CD4-positive, alpha-beta T cell treated with Interleukin-15 for 1 hour (primary cell): Measurements from ENCODE around the gene MAP7D3.
A peak's percentile ranks its signal among the peaks of the same experiment; 100 is the strongest.
"Not testable (repeated sequence)": the region's sequence is repeated elsewhere in the genome, so short reads cannot be mapped to it uniquely, and the experiment has no call there.

Experiments used
- DNase-seq: peaks from one replicate; pipeline ENCODE4 v3.0.0-alpha.2; 2020

Gene MAP7D3, protein sequence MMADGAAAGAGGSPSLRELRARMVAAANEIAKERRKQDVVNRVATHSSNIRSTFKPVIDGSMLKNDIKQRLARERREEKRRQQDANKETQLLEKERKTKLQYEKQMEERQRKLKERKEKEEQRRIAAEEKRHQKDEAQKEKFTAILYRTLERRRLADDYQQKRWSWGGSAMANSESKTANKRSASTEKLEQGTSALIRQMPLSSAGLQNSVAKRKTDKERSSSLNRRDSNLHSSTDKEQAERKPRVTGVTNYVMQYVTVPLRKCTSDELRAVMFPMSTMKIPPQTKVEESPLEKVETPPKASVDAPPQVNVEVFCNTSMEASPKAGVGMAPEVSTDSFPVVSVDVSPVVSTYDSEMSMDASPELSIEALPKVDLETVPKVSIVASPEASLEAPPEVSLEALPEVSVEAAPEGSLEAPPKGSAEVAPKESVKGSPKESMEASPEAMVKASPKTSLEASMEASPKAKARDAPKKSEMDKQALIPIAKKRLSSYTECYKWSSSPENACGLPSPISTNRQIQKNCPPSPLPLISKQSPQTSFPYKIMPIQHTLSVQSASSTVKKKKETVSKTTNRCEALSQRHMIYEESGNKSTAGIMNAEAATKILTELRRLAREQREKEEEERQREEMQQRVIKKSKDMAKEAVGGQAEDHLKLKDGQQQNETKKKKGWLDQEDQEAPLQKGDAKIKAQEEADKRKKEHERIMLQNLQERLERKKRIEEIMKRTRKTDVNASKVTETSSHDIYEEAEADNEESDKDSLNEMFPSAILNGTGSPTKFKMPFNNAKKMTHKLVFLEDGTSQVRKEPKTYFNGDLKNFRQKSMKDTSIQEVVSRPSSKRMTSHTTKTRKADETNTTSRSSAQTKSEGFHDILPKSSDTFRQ

DNA sequence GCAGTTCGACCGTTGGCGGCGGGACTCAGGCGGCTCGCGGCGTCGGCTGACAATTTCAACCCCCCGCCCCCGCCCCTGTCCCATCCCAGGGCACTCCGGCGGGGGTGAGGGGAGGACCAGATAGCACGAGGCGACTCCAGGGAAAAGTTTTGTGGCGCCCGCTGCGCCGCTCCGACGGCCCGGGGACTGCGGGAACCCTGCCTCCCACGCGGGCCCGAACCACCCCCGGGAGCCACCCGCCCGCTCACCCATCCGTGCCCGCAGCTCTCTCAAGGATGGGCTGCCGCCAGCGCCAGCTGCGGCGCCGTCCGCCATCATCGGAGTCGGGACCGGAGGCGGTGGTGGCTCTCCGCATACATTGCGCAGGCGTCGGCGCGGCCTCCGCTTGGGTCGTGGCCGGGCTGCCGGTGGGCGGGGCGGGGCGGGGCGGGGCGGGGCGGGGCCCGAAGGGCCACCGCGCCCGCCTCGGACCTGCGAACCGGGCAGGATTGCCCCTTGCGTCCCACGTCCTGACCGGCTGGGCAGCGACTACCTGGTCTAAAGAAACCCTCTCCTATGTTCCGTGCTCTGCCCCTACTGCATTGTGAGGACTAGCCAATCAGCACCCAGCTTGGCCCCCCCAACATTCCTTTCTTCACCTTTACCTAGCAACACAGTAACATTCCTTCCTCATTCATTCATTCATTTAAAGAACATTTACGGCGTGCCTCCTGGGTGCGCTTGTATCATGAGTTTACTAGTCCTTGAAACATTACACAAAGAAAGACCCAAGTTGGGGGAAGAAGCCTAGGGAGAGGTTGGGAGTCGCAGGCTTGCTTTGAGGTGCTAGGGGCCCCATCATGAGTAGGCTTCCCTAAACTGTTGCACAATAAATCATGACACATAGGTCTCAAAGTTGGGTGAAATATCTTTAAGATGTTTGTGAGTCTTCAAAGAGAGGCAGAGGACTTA lies at the start of gene MAP7D3:
Gene MAP7D3, minus strand, starts transcription at position 360 of the 951 bp plus-strand sequence. Its CDS starts 42 bp downstream, at position 318.
- DNase-seq: peak; percentile 77

DNA sequence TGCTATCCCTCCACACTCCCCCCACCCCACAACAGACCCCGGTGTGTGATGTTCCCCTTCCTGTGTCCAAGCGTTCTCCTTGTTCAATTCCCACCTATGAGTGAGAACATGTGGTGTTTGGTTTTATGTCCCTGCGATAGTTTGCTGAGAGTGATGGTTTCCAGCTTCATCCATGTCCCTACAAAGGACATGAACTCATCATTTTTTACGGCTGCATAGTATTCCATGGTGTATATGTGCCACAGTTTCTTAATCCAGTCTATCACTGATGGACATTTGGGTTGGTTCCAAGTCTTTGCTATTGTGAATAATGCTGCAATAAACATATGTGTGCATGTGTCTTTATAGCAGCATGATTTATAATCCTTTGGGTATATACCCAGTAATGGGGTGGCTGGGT lies 49.5 kb upstream of the MAP7D3 start, which contains the start of gene ADGRG4:
Gene ADGRG4, plus strand, starts transcription at position 243 of the 400 bp plus-strand sequence. CDS start 7,815 bp downstream, outside the sequence.
- not testable (repeated sequence) for DNase-seq

- DNase-seq: no peak
These were observed 44.2 kb upstream of the MAP7D3 start for GRCh38 chrX:136295380-136295779.

- no peak for DNase-seq
These were observed 41.5 kb upstream of the MAP7D3 start for GRCh38 chrX:136292656-136293055.

DNA sequence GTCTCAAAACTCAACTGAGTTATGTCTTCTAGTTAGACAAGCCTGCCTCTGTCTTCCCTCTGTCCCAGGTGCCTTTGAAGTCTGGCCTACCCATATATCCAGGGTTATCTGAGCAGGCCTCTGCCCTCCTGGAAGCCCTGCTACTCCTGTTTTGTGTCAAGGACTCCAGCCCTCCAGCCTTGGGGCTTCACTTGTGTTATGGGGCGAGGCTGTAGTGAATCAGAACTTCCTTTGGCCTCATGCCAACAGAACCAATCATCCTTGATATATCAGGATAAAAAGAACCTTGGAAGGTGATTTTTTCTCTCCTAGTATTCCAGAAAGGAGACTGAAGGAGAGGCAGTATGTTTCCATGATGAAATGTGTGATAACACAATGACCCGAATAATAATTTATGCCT lies 40.6 kb upstream of the MAP7D3 start:
- no peak for DNase-seq

GRCh38 chrX:136286375-136286774 lies 35.2 kb upstream of the MAP7D3 start:
- DNase-seq: not testable (repeated sequence)

DNA sequence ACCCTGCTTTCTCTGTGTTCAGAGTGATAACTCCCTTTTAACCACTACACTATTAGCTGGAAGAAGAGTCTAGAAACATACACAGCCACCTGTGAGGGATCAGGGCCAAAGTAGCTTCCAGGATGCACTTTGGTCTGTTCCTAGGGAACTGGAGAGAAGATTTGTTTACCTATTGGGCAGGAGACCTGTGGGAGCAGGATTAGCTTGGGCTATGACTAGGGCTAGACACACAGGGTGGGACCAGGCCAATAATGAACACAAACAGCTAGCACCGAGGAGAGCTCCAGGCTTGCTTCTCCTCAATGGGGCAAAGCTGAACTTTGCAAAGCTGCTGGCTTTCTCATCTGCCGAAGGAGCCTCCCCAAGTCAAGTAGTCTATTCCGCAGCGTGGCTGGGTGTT lies 24.4 kb upstream of the MAP7D3 start:
- no peak for DNase-seq

GRCh38 chrX:136273986-136274385 lies 22.8 kb upstream of the MAP7D3 start:
- DNase-seq: no peak

DNA sequence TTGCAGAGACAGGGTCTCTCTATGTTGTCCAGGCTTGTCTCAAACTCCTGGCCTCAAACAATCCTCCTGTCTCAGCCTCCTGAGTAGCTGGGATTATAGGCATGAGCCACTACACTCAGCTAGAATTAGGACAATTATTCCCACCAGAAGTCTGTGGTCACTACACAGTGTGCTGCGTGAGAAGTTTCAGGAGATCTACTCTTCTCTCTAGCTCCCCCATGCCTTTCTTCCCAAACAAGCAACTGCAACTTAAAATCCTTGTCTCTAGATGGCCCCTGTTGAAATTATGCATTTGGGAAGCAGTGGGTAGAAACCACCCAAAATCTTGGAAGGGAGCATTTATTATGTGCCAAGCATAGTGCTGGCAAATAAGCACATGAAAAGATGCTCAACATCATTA lies 21.1 kb upstream of the MAP7D3 start:
- DNase-seq: no peak

DNA sequence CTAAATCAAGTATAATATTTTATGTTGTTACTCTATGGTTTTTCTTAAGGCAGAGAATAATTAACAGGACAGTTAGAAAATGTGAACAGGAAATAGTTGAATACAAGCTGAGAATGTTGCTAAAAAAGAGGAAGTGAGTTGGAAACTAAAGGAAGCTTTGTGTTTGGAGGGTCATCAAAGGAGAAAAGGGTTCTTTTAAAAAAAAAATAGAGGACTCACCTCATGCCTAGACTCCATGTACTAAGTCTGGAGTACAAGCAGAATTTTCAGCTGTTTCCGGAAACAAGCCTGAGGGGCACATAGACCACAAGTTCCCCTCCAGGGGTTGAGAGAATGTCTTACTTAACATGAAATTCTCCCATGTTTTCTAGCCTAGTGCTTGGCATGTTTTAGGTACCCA lies 20.1 kb upstream of the MAP7D3 start:
- DNase-seq: no peak

DNA sequence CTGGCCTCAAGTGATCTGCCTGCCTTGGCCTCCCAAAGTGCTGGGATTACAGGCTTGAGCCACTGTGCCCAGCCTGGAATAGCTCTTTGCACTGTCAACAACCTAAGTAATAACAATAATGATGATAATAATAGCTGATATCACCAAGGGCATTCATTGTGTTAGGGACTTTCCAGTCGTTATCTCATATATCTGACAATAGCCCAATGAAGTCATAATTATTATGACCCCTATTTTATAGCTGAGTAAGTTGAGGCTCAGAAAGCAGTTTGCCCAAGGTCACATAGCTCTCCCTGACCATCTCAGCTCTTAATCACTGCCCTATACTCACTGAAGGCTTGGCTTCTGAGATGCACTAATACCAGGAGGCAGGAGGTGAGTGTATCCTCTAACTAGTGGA lies 18.7 kb upstream of the MAP7D3 start:
- no peak for DNase-seq

GRCh38 chrX:136268051-136269048 lies 17.1 kb upstream of the MAP7D3 start:
- DNase-seq: peak; percentile 35

DNA sequence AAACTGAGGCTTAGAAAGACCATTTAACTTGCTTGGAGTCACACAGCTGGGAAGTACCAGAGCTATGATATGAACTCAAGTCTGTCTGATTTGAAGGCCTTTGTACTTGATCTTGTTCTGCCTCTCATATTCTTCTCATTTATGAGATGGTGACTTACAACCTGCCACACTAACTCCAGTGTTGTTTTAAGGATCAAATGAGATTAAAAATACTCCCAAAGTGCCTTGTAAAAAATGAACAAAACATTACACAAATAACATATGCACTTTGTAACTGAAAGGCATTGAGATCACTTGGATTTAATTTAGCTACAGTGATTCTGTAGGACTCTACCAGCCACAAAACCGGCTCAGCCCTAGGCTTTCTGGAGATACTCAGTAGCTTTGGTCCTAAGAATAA lies 15.6 kb upstream of the MAP7D3 start:
- DNase-seq: no peak

DNA sequence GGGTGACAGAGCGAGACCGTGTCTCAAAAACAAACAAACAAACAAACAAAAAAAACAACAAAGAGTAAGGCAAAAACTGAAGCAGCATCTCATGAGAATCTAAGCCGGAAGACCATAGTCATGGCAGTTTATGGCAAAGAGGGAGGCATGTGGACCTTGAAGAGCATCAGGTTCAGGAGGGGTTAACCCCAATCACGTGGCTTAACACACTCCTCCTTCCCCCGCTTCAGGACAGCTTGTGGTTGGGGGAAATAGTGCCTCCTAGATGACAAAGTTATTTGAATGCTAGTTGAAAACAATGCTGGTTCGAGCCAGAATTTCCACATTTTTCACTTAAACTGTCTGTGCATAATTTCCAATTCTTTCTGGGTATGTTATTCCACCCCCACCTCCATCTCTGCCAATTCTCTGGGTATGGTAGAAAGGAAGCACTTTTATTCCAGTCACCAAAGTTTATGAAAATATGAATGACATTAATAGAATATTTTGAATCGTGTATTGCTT lies 11.7 kb upstream of the MAP7D3 start:
- DNase-seq: no peak

- DNase-seq: no peak
These were observed 11.0 kb upstream of the MAP7D3 start for GRCh38 chrX:136262243-136262642.

DNA sequence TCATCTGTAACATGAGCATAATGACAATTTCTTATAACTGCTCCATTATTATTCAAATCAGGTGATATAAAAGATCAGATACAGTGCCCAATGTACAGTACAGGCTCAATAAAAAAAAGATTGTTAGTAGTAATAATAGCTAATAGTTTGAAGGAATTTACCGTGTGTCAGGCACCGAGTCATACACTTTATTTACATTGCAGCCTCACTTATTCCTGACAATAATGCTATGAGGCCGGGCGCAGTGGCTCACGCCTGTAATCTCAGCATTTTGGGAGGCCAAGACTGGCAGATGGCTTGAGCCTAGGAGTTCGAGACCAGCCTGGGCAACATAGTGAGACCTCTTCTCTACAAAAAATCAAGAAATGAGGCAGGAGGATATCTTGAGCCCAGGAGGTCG lies 10.1 kb upstream of the MAP7D3 start:
- no peak for DNase-seq

- no peak for DNase-seq
These were observed 9.6 kb upstream of the MAP7D3 start for GRCh38 chrX:136260776-136261175.

GRCh38 chrX:136259543-136259942 lies 8.3 kb upstream of the MAP7D3 start:
- no peak for DNase-seq

DNA sequence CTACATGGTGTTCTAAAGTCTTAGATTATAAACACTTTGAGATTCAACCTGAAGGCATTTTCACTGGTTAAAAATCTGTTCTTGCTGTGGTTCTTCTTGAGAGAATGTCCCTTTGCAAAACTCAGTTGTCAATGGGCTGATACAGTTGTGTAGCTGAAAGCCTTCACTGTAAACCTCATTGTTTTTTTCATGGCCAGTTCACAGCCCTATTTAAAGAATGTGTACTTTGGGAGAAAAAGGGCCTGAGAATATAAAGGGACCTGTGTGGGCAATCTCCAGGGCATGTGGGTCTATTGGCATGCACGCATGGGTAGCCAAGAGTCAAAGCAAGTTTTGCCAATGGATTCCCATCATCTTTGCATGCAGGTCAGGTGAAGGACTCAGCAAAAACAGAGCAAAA lies 7.8 kb upstream of the MAP7D3 start:
- no peak for DNase-seq

DNA sequence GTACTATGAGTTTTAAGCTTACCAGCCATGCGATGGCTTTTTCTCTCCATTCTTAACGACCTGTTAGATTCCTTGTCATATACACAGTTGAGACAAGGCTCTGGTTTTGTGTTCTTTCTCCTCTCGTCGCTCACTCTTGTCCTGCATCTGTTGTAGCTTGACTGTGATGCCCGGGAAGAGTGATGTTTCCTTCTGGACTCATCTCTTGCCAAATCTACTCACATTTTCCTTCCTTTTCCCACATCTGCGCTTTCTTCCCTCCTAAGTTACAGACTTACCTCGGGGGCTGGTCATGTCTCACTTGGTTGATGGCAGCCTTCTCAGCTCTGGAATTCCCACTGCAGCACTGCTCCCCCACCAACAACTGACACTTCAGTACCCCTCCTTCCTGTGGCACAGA lies 4.8 kb upstream of the MAP7D3 start:
- DNase-seq: no peak

DNA sequence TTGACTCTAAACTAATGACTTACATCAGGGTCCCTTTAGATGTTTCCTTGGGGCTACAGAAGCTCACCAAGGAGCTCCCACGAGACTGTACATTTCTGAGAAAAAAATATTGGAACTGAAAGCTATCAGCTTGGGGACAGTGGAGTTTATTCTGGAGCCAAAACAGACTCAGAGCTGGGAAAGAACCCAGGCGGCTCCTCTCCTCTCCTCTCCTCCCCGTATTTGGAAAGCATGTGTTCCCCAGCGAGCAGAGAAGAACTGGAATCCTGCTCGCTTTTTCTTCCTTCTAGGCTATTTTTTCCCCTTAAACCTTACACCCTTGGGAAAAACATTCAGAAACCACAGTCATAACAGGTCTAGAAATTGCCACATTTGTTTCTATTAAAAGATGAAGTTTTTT lies 4.3 kb upstream of the MAP7D3 start:
- no peak for DNase-seq
